ENCODE results near the gene HSF5. TPM values are rescaled to one million over a fixed set of nuclear protein-coding genes. Genes with fewer than 3 reads are reported as not detected.

Gene HSF5
- total RNA-seq, 6 donors from 2014 or later = 0.07 to 0.39 (median 0.30) TPM; not detected in 1

DNA sequence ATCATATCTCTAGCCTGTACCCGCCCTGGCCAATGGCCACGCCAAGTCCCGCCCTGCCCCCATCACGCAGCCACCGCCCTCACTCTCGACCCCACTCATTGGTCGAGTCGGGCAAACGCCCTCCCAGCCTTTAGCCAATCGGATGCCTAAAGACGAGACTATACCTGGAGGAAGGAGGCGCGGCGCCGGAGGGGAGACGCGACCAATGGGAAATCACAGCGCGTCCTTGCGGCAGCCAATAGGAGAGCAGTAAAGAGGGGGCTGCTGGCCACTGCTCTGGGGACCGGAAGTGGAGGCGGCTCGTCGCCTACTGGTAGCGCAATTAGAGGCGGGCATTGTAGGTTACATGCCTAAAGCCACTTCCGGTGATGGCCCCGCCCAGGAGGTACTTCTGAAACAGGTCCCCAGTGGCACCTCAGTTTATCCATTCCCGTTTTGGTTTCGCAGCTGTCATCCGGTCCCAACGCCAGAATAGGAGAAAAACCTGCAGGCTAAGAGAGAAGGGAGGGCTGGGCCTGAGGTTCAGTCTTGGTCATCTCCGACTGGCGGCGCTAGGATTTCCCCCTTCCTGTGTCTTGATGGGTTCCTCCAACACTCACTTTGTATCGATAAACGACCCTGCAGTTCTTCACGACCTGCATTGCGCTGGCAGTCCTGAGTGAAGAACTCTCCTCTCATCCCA lies 29.9 kb upstream of the HSF5 start:
- Histone ChIP-seq H3K36me3 (peaks cover 0 to 9% (median 3%) of the 10 kb centered on the region in 4 donors), H3K4me3 (peak overlapping the region; percentile 65 to 88 (median 72)), H3K27ac (peak overlapping the region; percentile 92 to 97 (median 96)), H3K27me3 (no peaks in the 10 kb centered on the region), H3K9me3 (no peaks in the 10 kb centered on the region), H3K4me1 (peaks cover 36 to 58% (median 55%) of the 10 kb centered on the region in 4 donors)
- TF ChIP-seq, protein P1, sequence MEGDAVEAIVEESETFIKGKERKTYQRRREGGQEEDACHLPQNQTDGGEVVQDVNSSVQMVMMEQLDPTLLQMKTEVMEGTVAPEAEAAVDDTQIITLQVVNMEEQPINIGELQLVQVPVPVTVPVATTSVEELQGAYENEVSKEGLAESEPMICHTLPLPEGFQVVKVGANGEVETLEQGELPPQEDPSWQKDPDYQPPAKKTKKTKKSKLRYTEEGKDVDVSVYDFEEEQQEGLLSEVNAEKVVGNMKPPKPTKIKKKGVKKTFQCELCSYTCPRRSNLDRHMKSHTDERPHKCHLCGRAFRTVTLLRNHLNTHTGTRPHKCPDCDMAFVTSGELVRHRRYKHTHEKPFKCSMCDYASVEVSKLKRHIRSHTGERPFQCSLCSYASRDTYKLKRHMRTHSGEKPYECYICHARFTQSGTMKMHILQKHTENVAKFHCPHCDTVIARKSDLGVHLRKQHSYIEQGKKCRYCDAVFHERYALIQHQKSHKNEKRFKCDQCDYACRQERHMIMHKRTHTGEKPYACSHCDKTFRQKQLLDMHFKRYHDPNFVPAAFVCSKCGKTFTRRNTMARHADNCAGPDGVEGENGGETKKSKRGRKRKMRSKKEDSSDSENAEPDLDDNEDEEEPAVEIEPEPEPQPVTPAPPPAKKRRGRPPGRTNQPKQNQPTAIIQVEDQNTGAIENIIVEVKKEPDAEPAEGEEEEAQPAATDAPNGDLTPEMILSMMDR (IDR thresholded peaks at IDR 0.05) = peak in 1 of 6 experiments; percentile 2
- TF ChIP-seq EP300 (IDR thresholded peaks at IDR 0.05) (no peak), POLR2A (IDR thresholded peaks at IDR 0.05) (peak in 2 of 4 donors; percentile 48 to 57), POLR2AphosphoS5 (IDR thresholded peaks at IDR 0.05) (peak; percentile 52 to 76)
- DNase-seq (peak; percentile 98 to 100), ATAC-seq (ENCODE audit: low FRiP score in 2 of 2) (peak; percentile 94 to 97)
- WGBS, 2 donors = 0 to 1% methylated on average over 10 to 39 of the region's 39 CpGs

DNA sequence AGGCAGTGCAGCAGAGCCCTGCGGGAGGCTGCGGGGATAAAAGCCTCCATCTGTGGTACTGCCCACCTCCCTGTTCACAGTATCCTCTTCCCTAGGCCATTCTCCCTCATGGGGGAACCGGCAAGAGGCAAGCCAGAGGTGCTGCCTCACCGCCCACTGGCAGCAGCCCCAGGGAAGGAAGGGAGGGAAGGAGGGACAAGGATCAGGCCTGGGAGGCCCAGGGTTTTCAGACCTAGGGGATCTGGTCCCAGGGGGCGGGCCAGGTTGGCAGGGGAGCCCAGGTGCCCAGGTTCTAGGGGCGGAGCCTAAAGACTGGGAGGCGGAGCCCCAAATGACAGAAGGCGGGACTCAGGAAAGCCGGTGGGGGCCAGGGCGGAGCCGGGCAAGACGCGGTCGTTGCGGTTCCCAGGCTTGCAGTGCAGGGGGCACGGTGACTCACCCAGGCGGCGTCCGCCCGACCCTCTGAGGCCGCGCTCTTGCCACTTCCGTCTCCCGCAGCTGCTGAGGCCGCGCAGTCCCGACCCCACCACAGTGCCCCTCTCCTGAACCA lies 29.2 kb upstream of the HSF5 start:
- DNase-seq (no peak), ATAC-seq (ENCODE audit: low FRiP score in 2 of 2) (peak in 1 of 2 donors; percentile 74)
- Histone ChIP-seq H3K27me3 (no peaks in the 10 kb centered on the region), H3K4me3 (peak overlapping the region; percentile 51 to 88 (median 72)), H3K9me3 (no peaks in the 10 kb centered on the region), H3K36me3 (peaks cover 2 to 12% (median 4%) of the 10 kb centered on the region in 4 donors), H3K27ac (peak overlapping the region; percentile 92 to 97 (median 96)), H3K4me1 (peaks cover 36 to 64% (median 58%) of the 10 kb centered on the region in 4 donors)
- 0 to 7% methylated on average over 6 to 26 of the region's 27 CpGs for WGBS, 2 donors
- TF ChIP-seq, protein P1 (IDR thresholded peaks at IDR 0.05) = peak in 1 of 6 experiments; percentile 3
- TF ChIP-seq POLR2AphosphoS5 (IDR thresholded peaks at IDR 0.05) (peak in 1 of 2 donors; percentile 51), EP300 (IDR thresholded peaks at IDR 0.05) (peak in 1 of 4 donors; percentile 14), POLR2A (IDR thresholded peaks at IDR 0.05) (peak in 3 of 4 donors; percentile 25 to 73 (median 64))

DNA sequence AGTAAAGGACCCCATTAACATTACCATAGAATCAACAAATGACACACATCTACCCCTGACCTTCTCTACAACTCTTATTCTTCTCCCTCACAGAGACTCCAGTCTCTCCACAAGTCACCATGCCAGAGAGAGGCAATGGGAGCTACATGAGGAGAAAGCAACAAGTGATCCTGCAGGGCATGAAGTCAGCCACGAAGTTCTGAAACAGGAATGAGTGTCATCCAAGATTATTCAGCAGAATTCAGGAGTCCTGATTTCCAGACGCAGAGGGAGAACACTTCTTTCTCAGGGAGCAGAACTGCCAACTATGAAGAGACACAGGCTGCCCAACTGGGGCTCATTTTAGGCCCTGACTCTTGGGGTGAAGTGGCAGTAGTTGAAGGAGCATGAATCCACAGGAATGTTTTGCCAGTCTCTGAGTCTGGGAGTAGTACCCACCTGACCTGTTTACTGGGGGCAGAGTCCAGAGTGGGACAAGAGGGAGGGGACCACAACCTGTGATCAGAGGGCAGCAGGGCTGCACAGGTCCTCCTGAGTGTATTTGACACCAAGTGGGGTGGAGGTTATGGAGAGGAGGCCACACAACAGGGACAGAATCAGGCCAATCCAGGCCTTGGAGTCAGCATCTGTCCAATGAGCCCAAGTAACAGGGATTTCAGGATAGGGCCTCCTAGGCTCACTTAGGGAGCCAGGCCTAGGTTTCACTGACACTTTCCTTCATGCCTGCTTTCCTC lies 28.6 kb upstream of the HSF5 start:
- ATAC-seq (ENCODE audit: low FRiP score in 2 of 2) = no peak
- DNase-seq = no peak
- Histone ChIP-seq H3K27me3 (no peaks in the 10 kb centered on the region), H3K4me1 (peaks cover 36 to 64% (median 58%) of the 10 kb centered on the region in 4 donors), H3K4me3 (peak overlapping the region; percentile 51 to 88 (median 72)), H3K36me3 (peaks cover 3 to 17% (median 9%) of the 10 kb centered on the region in 4 donors), H3K9me3 (no peaks in the 10 kb centered on the region), H3K27ac (peak overlapping the region; percentile 92 to 97 (median 96))
- 17 to 44% methylated on average over 2 of the region's 2 CpGs for WGBS, 2 donors
- no peak for TF ChIP-seq POLR2AphosphoS5 (IDR thresholded peaks at IDR 0.05)
- no peak for TF ChIP-seq EP300 (IDR thresholded peaks at IDR 0.05)
- TF ChIP-seq, protein P1 (IDR thresholded peaks at IDR 0.05) = no peak
- no peak for TF ChIP-seq POLR2A (IDR thresholded peaks at IDR 0.05)

DNA sequence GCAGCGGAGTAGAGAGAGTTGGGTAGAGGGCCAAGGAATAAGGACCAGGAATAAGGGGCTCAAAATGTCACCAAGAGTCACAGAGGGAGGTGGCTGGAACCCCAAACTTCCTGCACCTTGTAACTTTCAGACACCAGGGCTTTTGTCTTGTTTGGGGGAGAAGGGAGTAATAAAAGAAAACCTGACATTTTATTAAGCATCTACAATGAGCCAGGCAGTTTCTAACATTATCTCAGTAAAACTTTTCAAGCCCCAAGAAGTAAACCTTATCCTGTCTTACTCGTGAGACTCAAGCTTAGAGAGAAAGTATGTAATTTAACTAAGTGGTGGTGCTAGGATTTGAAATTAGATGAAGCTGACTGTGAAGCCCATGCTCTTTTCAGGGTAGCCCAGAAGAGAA lies 27.1 kb upstream of the HSF5 start:
- H3K4me3 ChIP-seq = no peak overlapping the region
- peaks cover 33 to 59% (median 53%) of the 10 kb centered on the region in 4 donors for H3K4me1 ChIP-seq
- H3K27me3 ChIP-seq = no peaks in the 10 kb centered on the region
- DNase-seq (no peak), ATAC-seq (ENCODE audit: low FRiP score in 2 of 2) (no peak)
- no peak for TF ChIP-seq POLR2A (IDR thresholded peaks at IDR 0.05)
- TF ChIP-seq EP300 (IDR thresholded peaks at IDR 0.05) = no peak
- no peak for TF ChIP-seq POLR2AphosphoS5 (IDR thresholded peaks at IDR 0.05)
- TF ChIP-seq, protein P1 (IDR thresholded peaks at IDR 0.05) = no peak
- no peaks in the 10 kb centered on the region for H3K9me3 ChIP-seq
- WGBS, 2 donors = 74 to 75% methylated on average over 2 of the region's 2 CpGs
- H3K36me3 ChIP-seq = peaks cover 17 to 25% (median 22%) of the 10 kb centered on the region in 4 donors
- peak overlapping the region; percentile 62 to 97 (median 78) for H3K27ac ChIP-seq

Data from upper lobe of left lung (tissue), 6 donors.